GM18498 (cell line): Measurements from ENCODE around the gene MEX3A.
A peak's percentile ranks its signal among the peaks of the same experiment; 100 is the strongest.
"Not testable (repeated sequence)": the region's sequence is repeated elsewhere in the genome, so short reads cannot be mapped to it uniquely, and the experiment has no call there.

Experiments used
- ATAC-seq: cut with Tn5 transposase; IDR thresholded peaks from one replicate; pipeline ENCODE4 v1.9.1; 2021; ENCODE audit warnings: mild to moderate bottlenecking, moderate library complexity; ENCODE audit not compliant: unreplicated experiment

MEX3A gene, protein sequence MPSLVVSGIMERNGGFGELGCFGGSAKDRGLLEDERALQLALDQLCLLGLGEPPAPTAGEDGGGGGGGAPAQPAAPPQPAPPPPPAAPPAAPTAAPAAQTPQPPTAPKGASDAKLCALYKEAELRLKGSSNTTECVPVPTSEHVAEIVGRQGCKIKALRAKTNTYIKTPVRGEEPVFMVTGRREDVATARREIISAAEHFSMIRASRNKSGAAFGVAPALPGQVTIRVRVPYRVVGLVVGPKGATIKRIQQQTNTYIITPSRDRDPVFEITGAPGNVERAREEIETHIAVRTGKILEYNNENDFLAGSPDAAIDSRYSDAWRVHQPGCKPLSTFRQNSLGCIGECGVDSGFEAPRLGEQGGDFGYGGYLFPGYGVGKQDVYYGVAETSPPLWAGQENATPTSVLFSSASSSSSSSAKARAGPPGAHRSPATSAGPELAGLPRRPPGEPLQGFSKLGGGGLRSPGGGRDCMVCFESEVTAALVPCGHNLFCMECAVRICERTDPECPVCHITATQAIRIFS

DNA sequence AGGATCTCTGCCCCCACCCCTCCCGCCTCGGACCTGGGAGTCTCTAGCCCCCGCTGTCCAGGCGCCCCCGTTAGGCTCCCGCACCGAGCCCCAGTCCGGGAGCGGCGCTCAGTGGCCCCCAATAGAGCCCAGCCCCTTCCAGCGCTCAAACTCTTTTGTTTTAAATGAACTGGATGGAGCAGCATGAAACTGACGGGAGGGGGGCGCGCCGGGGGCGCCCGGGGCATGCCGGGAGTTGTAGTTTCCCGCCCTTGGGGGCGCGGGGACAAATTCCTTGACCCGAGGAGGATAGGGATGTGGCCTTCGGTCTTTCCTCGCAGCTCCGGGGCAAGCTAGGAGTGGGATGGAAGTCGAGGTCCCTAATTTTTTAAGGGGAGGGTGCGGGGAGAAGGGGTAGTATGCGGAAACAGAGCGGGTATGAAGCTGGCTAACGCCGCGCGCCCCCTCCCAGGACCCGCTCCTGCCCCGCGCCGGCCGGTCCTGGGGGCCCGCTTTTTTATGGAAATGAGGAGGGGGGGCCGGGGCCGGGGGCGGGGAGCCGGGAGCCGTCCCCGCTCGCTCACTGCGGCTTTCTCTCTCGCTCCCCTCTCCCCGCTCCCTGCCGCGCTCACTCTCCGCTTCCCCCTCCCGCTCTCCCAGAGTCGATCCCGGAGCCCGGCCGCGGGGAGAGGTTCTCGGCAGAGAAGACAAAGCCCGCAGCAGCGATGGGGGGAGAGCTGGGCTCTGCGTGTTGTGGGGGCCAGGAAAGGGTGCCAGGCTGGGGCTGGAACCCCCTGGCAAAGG, at the start of gene MEX3A:
MEX3A (minus strand) TSS at position 157 of the 783 bp plus-strand sequence. CDS start 467 bp downstream, outside the sequence.
- peak; percentile 55 for ATAC-seq

DNA sequence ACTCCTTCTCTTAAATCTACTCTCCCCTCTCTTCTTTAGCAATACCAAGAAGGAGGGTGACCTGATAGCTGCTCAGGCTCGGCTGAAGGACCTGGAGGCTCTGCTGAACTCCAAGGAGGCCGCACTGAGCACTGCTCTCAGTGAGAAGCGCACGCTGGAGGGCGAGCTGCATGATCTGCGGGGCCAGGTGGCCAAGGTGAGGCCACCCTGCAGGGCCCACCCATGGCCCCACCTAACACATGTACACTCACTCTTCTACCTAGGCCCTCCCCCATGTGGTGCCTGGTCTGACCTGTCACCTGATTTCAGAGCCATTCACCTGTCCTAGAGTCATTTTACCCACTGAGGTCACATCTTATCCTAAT, 48.3 kb upstream of the MEX3A start:
- ATAC-seq = no peak

DNA sequence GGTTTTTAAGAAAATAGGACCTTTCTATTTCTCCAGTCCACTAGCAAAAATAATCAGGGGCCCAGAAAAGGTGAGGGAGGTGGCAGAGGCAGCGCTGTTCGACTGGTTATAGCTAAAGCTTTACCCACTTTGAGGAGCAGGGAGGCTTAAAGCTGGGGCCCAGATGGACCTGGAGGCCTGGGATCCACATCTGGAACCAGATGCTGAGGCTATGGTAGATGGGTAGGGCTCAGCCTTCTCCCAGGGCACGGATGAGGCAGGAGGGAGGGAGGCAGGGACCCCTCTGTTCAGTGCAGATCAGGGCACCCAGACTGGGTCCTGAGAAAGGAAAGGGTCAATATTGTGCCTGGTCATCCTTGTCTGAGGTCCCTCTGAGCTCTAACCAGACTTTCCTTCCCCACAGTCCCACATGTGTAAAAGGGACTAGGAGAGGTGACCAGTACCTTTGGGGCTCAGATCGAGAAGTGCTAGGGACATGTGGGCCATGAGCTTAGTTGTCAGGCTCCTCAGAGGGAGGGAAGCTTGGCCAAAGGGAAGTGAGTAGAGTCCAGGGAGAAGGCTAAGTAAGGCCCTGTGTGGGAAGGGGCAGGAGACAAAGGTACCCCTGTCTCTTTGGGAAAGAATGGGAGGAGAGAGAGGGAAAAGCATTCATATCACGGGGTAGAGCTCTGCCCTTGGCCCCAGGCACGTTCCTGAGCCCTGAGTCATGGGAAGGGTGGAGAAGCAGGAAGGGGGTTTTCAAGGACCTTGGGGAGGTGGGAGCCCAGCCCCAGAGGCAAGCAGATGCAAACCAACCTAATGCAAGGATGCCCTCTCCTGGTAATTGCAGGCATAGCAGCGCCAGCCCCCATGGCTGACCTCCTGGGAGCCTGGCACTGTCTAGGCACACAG, 47.7 kb upstream of the MEX3A start:
- ATAC-seq = no peak

DNA sequence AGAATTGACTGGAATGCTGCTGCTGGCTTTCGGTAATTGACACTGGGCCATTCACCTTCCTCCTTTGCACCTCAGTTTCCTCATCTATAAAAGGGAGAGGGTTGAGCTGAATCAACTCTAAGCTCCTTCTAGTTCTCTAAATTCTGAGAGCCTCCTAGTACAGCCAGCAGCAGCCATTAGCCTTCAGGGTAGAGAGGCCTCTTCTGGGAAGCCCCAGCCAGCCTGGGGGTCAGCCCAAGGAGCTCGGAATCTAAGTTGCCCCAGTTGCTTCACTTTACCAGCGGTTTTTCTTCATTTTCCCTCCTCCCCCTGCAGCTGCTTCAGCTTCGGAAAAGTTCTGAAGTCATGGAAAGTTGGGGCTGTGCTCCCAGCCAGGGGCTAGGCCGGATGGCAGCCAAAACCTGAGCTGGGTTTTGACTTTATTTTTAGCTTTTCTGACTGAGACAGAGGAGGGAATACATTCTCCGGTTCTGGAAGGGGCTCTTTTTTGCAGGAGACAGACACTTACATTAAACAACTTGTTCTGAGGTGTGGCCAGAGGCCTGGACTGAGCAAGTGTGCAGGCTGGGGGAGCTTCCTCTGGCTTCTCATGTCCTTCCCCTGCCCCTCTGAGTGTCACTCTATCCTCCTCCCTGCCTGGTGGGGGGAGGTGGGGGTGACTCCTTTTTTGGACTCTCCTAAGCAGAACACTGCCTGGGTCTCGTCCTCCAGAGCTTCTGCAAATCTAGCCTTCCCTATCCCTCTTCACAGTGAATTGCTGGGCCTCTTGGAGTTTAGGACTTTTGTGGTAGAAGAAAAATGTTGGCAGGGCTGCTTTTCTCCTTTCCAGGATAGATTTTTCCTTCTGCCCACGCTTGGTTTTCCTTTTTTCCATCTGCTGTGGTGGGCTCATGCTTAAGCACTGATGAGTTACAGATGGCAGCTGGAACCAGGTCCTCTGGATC, 46.7 kb upstream of the MEX3A start:
- ATAC-seq = no peak

DNA sequence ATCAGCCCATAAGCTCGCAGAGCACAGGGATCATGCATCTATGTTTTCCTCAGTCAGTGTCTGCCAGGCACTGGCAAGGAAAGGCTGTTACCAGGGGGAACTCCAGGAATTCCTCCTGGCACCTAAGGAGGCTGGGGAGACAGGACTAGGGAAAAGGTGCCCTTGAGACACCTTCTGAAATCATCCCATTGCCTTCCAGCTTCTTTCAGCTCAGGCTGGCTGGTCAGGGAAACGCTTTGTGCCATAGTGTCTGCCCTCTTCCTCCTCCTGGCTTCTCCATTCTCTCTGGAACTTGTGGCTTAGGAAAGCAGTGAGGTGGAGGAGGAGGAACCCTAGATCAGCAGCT, 46.0 kb upstream of the MEX3A start:
- ATAC-seq = no peak

DNA sequence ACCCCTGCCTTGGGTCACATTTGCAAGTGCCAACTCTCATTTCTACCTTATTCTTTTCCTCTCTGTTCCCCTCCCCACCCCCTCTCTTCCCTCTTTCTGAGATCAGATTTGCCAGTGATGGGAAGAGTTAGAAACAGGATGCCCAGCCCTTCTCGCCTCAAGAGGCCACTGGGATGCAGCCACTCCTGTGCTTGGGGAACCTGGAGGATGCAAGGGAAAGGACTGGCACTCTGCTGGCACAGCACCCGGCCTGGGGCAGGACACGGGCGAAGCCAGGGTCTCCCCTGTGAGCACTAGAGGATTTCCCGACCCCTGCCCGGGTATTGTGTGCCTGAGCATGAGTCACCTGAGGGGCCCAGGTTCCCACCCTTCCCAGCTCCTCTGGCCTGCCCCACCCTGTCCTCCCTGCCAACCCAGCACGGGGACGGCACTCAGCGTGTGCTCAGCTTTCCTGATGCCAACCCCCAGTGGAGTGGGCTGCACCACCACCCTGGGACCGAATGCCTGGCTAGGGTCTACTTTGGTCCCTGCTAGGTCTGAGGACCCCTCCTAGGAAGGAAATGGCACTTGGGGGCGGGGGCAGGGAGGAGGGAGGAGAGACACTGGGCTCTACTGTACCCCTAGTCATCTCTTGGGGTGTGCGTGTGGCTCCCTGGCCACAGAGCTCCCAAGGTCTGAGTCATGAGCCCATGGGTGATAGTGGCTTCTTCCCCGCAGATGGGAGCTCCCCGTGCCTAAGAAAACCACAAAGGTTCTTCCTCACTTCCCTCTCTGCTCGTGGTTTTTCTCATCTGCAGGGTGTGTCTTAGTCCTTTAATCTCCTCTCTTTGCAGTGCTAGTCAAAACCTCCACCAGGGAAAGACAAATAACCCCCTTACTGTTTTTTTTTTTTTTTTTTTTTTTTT, 44.6 kb upstream of the MEX3A start:
- ATAC-seq = peak; percentile 55

DNA sequence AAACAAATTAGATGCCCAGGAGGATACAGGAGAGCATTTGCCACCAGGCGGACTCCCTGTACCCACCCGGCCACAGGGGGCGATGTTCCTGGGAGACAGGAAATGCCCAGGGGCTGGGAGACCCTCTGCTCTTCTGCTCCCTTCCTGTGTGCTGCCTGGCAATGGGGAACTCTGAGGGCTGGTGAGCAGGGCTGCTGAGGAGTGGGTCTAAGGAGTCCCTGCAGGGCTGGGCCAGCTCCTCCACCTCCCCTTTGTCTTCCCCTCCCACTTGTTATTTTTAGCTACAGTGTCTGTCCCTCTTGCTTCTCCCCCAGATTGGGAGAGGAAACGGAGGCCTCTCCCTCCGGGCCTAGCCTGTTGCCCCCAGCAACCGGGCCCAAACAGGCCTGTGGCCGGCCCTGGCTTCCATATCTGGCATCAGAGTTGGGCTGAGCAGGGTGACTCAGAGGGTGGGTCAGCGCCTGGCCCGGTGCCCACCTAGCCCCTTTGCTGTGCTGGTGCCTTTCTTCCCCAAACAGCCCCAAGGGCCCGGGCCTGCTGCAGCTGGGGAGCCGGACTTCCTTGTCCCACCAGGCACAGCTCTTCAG, 43.9 kb upstream of the MEX3A start:
- peak; percentile 39 for ATAC-seq

DNA sequence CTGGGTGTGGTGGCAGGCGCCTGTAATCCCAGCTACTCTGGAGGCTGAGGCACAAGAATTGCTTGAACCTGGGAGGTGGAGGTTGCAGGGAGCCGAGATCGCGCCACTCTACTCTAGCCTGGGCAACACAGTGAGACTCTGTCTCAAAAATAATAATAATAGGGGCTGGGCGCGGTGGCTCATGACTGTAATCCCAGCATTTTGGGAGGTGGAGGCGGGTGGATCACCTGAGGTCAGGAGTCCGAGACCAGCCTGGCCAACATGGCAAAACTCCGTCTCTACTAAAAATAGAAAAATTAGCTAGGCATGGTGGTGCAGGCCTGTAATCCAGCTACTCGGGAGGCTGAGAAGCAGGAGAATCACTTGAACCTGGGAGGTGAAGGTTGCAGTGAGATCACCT, 43.3 kb upstream of the MEX3A start:
- ATAC-seq = not testable (repeated sequence)

DNA sequence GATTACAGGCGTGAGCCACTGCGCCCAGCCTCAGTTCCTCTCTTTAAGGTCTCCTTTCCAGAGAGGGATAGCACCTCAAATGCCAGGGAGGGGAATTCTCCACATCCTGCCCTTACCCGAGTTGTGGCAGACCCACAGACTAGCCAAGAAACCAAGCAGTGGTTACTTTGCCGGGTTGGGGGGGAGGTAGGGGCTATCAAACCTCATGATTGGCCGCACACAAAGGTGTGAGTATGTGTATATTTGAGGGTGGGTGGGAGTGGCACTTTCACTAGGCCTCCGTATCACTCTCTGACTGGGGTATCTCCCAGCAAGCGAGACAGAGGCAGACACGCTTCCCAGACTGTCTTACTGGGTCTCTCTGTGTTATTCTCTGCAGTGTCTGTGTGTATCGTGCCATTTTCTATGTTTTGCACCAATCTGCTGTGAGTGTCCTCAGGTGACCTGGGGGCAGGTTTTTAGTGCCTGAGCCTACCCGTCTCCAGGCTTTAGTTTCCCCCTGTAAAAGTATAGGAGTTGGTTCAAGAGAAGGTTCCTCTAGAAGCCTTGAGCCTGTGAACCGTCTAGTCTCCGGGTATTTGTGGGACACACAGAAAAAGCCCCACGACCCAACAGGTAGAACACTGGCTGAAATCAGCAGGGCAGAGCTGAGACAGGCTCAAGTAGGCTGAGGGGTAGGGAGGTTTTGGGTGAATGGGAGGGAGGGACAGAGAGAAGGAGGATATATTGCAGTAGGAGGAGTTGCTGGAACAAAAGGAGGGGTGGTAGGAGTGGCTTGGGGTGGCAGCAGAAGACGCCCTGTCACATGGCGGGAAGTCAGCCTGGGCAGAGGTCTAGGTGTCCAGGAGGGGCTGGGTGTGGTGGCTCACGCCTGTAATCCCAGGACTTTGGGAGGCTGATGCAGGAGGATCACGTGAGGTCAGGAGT, 42.6 kb upstream of the MEX3A start:
- ATAC-seq = no peak

DNA sequence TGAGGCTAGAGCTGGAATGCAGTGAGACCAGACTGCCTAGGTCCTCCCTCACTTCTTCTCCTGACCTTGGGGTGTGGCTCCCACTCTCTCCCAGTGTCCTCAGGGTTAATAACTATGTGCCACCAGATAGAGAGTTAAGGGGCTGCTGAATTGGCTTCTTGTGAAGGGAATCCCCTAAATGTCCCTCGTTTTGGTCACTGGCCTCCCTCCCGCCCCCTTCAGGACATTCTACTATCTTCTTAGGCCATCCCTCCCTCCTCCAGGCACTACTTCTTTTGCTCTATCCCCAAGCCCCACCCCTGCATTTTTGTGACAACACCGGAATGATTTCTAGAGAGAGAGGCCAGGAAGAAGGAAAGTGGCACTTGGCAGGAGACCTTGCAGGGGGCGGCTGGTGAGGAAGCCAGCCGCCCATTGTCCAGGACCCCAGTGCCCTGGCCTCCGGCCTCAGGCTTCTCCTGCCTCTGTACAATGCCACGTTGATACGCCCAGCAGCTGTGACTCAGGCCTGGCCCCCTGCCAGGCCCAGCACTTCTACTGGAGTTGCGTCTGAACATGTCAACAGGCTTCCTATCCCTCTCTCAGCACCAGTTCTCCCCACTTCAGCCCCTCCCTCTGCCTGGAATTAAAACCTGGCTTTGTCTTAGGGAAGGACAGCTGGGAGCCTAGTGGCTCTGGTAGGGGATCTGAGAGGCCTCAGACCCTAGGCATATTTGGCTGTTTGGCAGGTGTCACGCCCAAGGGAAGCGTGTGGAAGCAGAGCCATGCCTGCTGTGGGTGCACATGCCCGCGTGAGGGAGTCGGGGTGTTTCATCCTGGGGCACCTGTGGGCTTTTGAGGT, 41.3 kb upstream of the MEX3A start:
- no peak for ATAC-seq

DNA sequence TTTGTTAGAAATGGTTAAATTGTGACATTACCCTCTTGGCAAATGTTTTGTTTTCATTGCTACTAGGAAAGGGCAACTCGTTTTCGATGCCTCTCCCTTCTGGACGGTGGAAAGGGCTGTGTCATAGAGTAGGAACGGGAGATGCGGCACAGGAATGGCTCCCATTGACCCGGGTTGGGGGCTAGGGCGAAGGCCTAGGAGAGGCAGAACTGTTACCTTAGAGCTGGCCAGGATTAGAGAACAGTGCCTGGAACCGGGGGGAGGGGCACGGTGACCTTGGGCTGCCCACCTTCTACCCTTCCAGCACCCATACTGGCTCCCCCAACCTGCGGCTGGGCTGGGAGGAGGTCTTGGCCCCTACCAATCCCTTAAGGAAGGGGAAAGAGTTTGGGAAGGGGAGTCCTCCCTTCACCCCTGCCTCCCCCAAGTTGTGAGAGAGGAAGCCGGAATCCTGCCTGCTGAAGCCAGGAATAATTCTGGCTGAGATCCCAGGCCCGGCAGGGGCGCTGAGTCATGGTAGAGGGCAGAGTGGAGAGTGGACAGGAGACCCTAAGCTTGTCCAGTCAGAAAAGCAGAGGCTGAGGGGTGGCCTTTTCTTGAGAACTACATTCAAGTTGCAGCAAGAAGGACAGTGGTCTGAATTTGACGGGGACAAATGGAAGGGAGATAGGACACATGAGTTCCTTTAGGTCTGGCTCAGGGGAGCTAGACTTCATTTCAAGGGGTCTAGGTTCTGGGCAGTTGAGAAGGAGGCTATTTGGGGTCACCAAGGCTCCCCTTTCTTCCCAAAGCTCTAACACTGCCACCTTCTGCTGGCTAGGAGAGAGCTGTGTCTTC, 40.5 kb upstream of the MEX3A start:
- ATAC-seq = no peak

DNA sequence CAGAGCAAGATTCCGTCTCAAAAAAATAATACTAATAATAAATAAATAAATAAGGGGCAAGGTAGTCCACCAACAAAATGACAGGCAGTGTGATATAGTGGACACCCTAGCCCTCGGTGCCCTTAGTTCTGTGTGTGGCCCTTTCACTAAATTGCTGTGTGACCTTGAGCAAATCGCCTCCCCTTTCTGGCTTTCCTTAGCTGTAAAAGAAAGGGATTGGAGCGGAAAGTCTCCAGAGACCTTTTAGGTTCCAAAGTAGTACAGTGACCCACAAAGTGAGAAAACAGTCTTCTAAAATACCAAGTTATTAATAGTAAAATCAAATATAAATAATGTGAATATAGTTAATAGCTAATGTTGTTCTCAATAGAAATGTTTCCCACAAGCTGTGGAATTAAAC, 39.8 kb upstream of the MEX3A start:
- ATAC-seq = no peak

DNA sequence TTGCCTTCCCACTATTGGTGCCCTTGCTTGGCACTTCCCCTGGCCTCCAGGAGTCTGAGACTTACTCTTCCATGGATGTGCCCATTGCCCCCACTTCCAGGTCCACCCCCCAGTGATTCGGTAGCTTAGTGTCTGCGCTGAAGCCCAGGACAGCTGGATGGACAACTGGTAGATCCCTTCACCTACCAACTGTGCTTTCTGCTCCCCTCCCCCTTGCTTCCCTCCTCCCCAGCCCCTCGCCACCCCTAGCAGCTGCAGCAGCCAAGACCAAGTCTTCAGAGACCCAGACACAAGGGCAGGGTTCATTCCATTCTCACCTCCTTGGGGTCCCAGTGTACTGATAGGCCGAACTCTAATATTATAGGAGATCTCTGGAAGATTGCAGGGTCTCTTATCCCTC, 39.2 kb upstream of the MEX3A start:
- no peak for ATAC-seq

DNA sequence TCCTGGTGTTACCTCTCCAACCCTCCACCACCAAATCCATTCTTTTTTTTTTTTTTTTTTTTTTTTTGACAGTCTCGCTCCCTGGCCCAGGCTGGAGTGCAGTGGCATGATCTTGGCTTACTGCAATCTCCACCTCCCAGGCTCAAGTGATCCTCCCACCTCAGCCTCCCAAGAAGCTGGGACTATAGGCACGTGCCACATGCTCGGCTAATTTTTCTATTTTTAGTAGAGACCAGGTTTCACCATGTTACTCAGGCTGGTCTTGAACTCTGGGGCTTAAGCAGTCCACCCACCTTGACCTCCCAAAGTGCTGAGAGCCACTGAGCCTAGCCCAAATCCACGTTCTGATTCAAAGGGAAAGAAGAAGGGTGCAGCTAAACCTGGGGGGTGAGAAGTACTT, 38.7 kb upstream of the MEX3A start:
- not testable (repeated sequence) for ATAC-seq

DNA sequence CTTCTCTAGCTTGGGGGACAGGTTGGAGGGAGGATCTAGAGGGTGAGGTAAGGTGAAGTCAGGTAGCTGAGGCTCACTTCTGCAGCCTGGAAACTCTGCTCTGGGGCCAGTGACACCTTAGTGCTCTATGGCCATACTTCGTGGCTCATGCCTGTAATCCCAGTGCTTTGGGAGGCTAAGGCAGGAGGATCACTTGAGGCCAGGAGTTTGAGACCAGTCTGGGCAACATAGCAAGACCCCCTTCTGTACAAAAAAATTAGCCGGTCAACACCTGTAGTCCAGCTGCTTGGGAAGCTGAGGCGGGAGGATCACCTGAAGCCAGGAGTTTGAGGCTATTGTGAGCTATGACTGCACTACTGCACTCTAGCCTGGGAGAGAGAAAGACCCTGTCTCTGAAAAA, 38.1 kb upstream of the MEX3A start:
- ATAC-seq = no peak
